Endodermal cell (in vitro differentiated cells): ENCODE results near the gene ASMT. TPM values are rescaled to one million over a fixed set of nuclear protein-coding genes. Genes with fewer than 3 reads are reported as not detected.
A peak's percentile ranks its signal among the peaks of the same experiment; 100 is the strongest.
"Not testable (repeated sequence)": the region's sequence is repeated elsewhere in the genome, so short reads cannot be mapped to it uniquely, and the experiment has no call there.

Experiments used
- DNase-seq: peaks from one replicate; pipeline ENCODE4 v3.0.0-alpha.2; 2017
- H3K27ac ChIP-seq: 2 replicates; pipeline ENCODE4 v1.5.1; 2013; ENCODE audit warnings: mild to moderate bottlenecking, low read depth, low read length, moderate library complexity
- H3K27me3 ChIP-seq: 2 replicates; pipeline ENCODE4 v1.6.1; 2013; ENCODE audit warnings: mild to moderate bottlenecking, low read length, moderate library complexity; ENCODE audit not compliant: insufficient read depth, control insufficient read depth, poor library complexity, severe bottlenecking
- H3K36me3 ChIP-seq: 2 replicates; pipeline ENCODE4 v1.7.0; 2013; ENCODE audit warnings: mild to moderate bottlenecking, low read length, moderate library complexity; ENCODE audit not compliant: control insufficient read depth, insufficient read depth
- H3K4me1 ChIP-seq: one replicate; pipeline ENCODE4 v1.7.0; 2013; ENCODE audit warnings: low read length; ENCODE audit not compliant: control insufficient read depth, insufficient read depth
- H3K4me3 ChIP-seq: 2 replicates; pipeline ENCODE4 v1.5.1; 2013; ENCODE audit warnings: mild to moderate bottlenecking, low read length, moderate library complexity
- H3K9ac ChIP-seq: 2 replicates; pipeline ENCODE4 v1.6.1; 2013; ENCODE audit warnings: mild to moderate bottlenecking, low read length, moderate library complexity; ENCODE audit not compliant: poor library complexity, severe bottlenecking; ENCODE audit errors: extremely low read depth
- H3K9me3 ChIP-seq: 2 replicates; pipeline ENCODE4 v1.6.1; 2013; ENCODE audit warnings: mild to moderate bottlenecking, low read length, moderate library complexity; ENCODE audit not compliant: control insufficient read depth
- H3K27ac Mint-ChIP-seq: 2 replicates; pipeline ENCODE4 v1.8.0; 2020; ENCODE audit warnings: mixed read lengths
- H3K27me3 Mint-ChIP-seq: 2 replicates; pipeline ENCODE4 v1.8.0; 2021; ENCODE audit warnings: mild to moderate bottlenecking, mixed read lengths; ENCODE audit not compliant: insufficient read depth
- H3K36me3 Mint-ChIP-seq: 2 replicates; pipeline ENCODE4 v1.8.0; 2020; ENCODE audit warnings: low read depth, mixed read lengths
- H3K4me1 Mint-ChIP-seq: 2 replicates; pipeline ENCODE4 v1.8.0; 2020; ENCODE audit warnings: mixed read lengths
- H3K4me3 Mint-ChIP-seq: 2 replicates; pipeline ENCODE4 v1.8.0; 2020; ENCODE audit warnings: mild to moderate bottlenecking, moderate library complexity, mixed read lengths
- H3K9me3 Mint-ChIP-seq: 2 replicates; pipeline ENCODE4 v1.8.0; 2020; ENCODE audit warnings: mild to moderate bottlenecking, mixed read lengths
- CTCF ChIP-seq: fragments of 200-600 bp; sonication (generic); conservative IDR thresholded peaks from 2 replicates; pipeline ENCODE4 v1.5.0; 2021; ENCODE audit warnings: antibody characterized with exemption, mild to moderate bottlenecking
- WGBS, 2 experiments: methylation state at CpG; one replicate each; pipeline versions ENCODE4 v1.1.5 to v1.1.7; 2013; ENCODE audit warnings: missing lambda C conversion rate in 2 of 2, mixed read lengths in 1 of 2; ENCODE audit not compliant: insufficient coverage in 1 of 2, insufficient read length in 1 of 2; 5-methylcytosine and 5-hydroxymethylcytosine counted together
- total RNA-seq, 2 donors: library from RNA; stranded (reverse); fragmentation: NEBNext Ultra II Directional in 1 of 2; extraction: Animal tissue kit (Norgen Biotek cat#: 25700) in 1 of 2; gene quantifications; 2 replicates in 1 of 2; 3 replicates in 1 of 2; pipeline ENCODE4 v1.2.1, GENCODE V29; 2021

ASMT gene
- total RNA-seq, 2 donors from 2014 or later: not detected

- Histone ChIP-seq H3K4me3 (no peak overlapping the region), H3K9me3 (no peaks in the 10 kb centered on the region), H3K36me3 (no peaks in the 10 kb centered on the region), H3K4me1 (no peaks in the 10 kb centered on the region), H3K27me3 (no peaks in the 10 kb centered on the region), H3K27ac (no peak overlapping the region), H3K9ac (no peak overlapping the region)
- H3K36me3 Mint-ChIP-seq: no peaks in the 10 kb centered on the region
- no peak overlapping the region for H3K4me3 Mint-ChIP-seq
- TF ChIP-seq CTCF: no peak
- H3K27me3 Mint-ChIP-seq: no peaks in the 10 kb centered on the region
- DNase-seq: no peak
- WGBS, 2 experiments: 92 to 97% methylated on average over 9 to 14 of the region's 14 CpGs
- H3K27ac Mint-ChIP-seq: no peak overlapping the region
- H3K9me3 Mint-ChIP-seq: no peaks in the 10 kb centered on the region
- H3K4me1 Mint-ChIP-seq: peaks cover 5% of the 10 kb centered on the region
These were observed 62.0 kb downstream of the ASMT start for GRCh38 chrX:1676866-1677265.

- peaks cover 5% of the 10 kb centered on the region for H3K4me1 Mint-ChIP-seq
- H3K9me3 Mint-ChIP-seq: peaks cover 4% of the 10 kb centered on the region
- no peak for DNase-seq
- H3K36me3 ChIP-seq: no peaks in the 10 kb centered on the region
- peak overlapping the region; percentile 47 for H3K27ac ChIP-seq
- H3K4me1 ChIP-seq: no peaks in the 10 kb centered on the region
- no peak for TF ChIP-seq CTCF
- H3K9ac ChIP-seq: no peak overlapping the region
- peaks cover 5% of the 10 kb centered on the region for H3K27me3 Mint-ChIP-seq
- 76 to 83% methylated on average over 8 of the region's 9 CpGs for WGBS, 2 experiments
- H3K9me3 ChIP-seq: no peaks in the 10 kb centered on the region
- H3K27ac Mint-ChIP-seq: peak overlapping the region; percentile 20
- H3K4me3 ChIP-seq: no peak overlapping the region
- H3K27me3 ChIP-seq: no peaks in the 10 kb centered on the region
- no peaks in the 10 kb centered on the region for H3K36me3 Mint-ChIP-seq
- no peak overlapping the region for H3K4me3 Mint-ChIP-seq
These were observed 64.4 kb downstream of the ASMT start for GRCh38 chrX:1679238-1679637.

- H3K4me1 ChIP-seq: no peaks in the 10 kb centered on the region
- no peak overlapping the region for H3K4me3 ChIP-seq
- Mint-ChIP-seq H3K36me3 (no peaks in the 10 kb centered on the region), H3K9me3 (peaks cover 4% of the 10 kb centered on the region), H3K27me3 (peaks cover 5% of the 10 kb centered on the region), H3K4me3 (no peak overlapping the region), H3K4me1 (peaks cover 5% of the 10 kb centered on the region), H3K27ac (no peak overlapping the region)
- no peaks in the 10 kb centered on the region for H3K9me3 ChIP-seq
- H3K9ac ChIP-seq: no peak overlapping the region
- H3K27ac ChIP-seq: no peak overlapping the region
- H3K27me3 ChIP-seq: no peaks in the 10 kb centered on the region
- H3K36me3 ChIP-seq: no peaks in the 10 kb centered on the region
- DNase-seq: no peak
- no peak for TF ChIP-seq CTCF
These were observed 66.6 kb downstream of the ASMT start for GRCh38 chrX:1681439-1681838.

- H3K9me3 ChIP-seq, H3K4me3 Mint-ChIP-seq, H3K36me3 ChIP-seq, H3K9me3 Mint-ChIP-seq, H3K9ac ChIP-seq, H3K4me3 ChIP-seq, H3K27ac Mint-ChIP-seq, H3K27ac ChIP-seq, H3K4me1 Mint-ChIP-seq, H3K27me3 ChIP-seq, H3K36me3 Mint-ChIP-seq, H3K4me1 ChIP-seq, DNase-seq, H3K27me3 Mint-ChIP-seq: not testable (repeated sequence)
These were observed 67.0 kb downstream of the ASMT start for GRCh38 chrX:1681856-1682255.

GRCh38 chrX:1682501-1682900, 67.6 kb downstream of the ASMT start:
- H3K27ac Mint-ChIP-seq, H3K27me3 ChIP-seq, H3K4me3 ChIP-seq, H3K36me3 Mint-ChIP-seq, H3K4me1 Mint-ChIP-seq, H3K27ac ChIP-seq, H3K9me3 Mint-ChIP-seq, H3K4me1 ChIP-seq, H3K4me3 Mint-ChIP-seq, H3K9ac ChIP-seq, DNase-seq, H3K27me3 Mint-ChIP-seq, H3K36me3 ChIP-seq, H3K9me3 ChIP-seq: not testable (repeated sequence)
- 85 to 100% methylated on average over 1 to 4 of the region's 4 CpGs for WGBS, 2 experiments
